Measurements from ENCODE around the gene NBDY. TPM values are rescaled to one million over a fixed set of nuclear protein-coding genes. Genes with fewer than 3 reads are reported as not detected.

Gene NBDY
- total RNA-seq, 4 donors from 2014 or later: 0.51 to 40.4 (median 13.3) TPM

DNA sequence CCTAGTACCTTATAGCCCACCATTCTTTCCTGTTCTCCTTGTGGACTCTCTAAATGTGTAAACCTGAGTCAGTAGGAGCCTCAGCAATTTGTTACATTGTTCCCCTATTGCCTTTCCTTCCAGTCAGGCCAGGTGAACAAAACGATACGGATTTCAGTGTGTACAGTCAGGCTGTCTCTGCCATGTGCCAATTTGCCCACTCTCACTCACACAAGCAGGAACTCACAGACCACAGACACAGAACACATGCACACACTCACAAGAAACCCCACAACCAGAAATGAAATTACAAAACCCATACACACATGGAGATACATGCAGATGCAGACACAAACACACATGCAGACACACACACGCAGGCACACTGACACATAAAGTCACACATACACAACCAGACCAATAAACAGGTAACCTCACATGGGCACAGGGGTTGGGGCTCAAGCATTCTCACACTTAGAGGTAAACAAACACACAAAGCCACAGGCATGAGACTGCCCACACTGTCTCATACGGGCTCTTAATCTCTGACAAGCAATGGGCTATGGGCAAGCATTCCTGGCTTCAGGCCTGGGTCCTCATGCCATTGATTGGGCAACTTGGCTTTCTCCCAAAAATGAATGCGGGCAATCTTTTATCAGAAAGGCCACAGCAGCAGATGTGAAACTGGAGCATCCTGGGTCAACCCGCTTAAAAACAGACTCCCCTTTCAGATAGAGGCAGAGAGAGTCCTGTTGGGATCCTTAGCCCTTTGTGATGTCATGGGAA is 68.7 kb downstream of the NBDY start:
- H3K4me1 ChIP-seq: peaks cover 0 to 4% of the 10 kb centered on the region in 2 donors
- H3K9me3 ChIP-seq: no peaks in the 10 kb centered on the region
- intact Hi-C loops (cut with DNase I; ENCODE audit: low total_unique reads): no loop called here
- H3K27me3 ChIP-seq: no peaks in the 10 kb centered on the region
- no peak overlapping the region for H3K27ac ChIP-seq
- no peak overlapping the region for H3K4me3 ChIP-seq
- H3K36me3 ChIP-seq: no peaks in the 10 kb centered on the region
- DNase-seq: no peak
- TF ChIP-seq, protein P1, sequence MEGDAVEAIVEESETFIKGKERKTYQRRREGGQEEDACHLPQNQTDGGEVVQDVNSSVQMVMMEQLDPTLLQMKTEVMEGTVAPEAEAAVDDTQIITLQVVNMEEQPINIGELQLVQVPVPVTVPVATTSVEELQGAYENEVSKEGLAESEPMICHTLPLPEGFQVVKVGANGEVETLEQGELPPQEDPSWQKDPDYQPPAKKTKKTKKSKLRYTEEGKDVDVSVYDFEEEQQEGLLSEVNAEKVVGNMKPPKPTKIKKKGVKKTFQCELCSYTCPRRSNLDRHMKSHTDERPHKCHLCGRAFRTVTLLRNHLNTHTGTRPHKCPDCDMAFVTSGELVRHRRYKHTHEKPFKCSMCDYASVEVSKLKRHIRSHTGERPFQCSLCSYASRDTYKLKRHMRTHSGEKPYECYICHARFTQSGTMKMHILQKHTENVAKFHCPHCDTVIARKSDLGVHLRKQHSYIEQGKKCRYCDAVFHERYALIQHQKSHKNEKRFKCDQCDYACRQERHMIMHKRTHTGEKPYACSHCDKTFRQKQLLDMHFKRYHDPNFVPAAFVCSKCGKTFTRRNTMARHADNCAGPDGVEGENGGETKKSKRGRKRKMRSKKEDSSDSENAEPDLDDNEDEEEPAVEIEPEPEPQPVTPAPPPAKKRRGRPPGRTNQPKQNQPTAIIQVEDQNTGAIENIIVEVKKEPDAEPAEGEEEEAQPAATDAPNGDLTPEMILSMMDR (IDR thresholded peaks at IDR 0.05): no peak
- no peak for TF ChIP-seq POLR2A (IDR thresholded peaks at IDR 0.05)

DNA sequence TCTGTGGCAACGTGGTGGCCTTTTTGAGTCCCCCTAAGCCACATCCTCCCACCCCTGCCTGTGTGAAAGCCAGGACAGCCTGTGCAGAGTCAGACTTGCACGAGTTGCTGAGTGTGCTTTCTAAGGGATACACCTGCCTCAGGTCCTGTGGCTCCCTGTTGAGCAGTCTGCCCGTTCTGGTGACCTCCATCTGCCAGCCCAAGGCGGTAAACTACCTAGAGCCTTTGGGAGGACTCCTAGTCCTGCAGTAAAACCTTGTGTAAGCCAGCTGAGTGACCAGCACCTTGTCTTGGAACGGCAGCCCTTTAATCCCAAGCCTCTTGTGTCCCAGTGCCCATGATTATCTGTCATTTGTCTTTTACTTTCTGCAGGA is 69.3 kb downstream of the NBDY start:
- H3K9me3 ChIP-seq: no peaks in the 10 kb centered on the region
- no peaks in the 10 kb centered on the region for H3K36me3 ChIP-seq
- H3K4me3 ChIP-seq: no peak overlapping the region
- intact Hi-C loops (cut with DNase I; ENCODE audit: low total_unique reads): no loop called here
- no peak for DNase-seq
- H3K27ac ChIP-seq: no peak overlapping the region
- no peak for TF ChIP-seq POLR2A (IDR thresholded peaks at IDR 0.05)
- TF ChIP-seq, protein P1 (IDR thresholded peaks at IDR 0.05): no peak
- peaks cover 0 to 4% of the 10 kb centered on the region in 2 donors for H3K4me1 ChIP-seq
- H3K27me3 ChIP-seq: no peaks in the 10 kb centered on the region

GRCh38 chrX:56798866-56799758 is 70.1 kb downstream of the NBDY start:
- TF ChIP-seq, protein P1 (IDR thresholded peaks at IDR 0.05): peak in 3 of 4 experiments; percentile 19 to 21 (median 20)
- no peak for TF ChIP-seq POLR2A (IDR thresholded peaks at IDR 0.05)
- intact Hi-C loops (cut with DNase I; ENCODE audit: low total_unique reads): no loop called here
- Histone ChIP-seq H3K4me1 (peaks cover 0 to 4% of the 10 kb centered on the region in 2 donors), H3K36me3 (no peaks in the 10 kb centered on the region), H3K27ac (no peak overlapping the region), H3K4me3 (no peak overlapping the region), H3K9me3 (no peaks in the 10 kb centered on the region), H3K27me3 (no peaks in the 10 kb centered on the region)
- peak; percentile 41 to 51 for DNase-seq

GRCh38 chrX:56800307-56800706 is 71.3 kb downstream of the NBDY start:
- Histone ChIP-seq H3K9me3 (no peaks in the 10 kb centered on the region), H3K4me3 (no peak overlapping the region), H3K36me3 (no peaks in the 10 kb centered on the region), H3K27me3 (no peaks in the 10 kb centered on the region), H3K4me1 (peaks cover 0 to 4% of the 10 kb centered on the region in 2 donors), H3K27ac (no peak overlapping the region)
- no peak for DNase-seq
- intact Hi-C loops (cut with DNase I; ENCODE audit: low total_unique reads): no loop called here
- TF ChIP-seq, protein P1 (IDR thresholded peaks at IDR 0.05): no peak
- TF ChIP-seq POLR2A (IDR thresholded peaks at IDR 0.05): no peak

DNA sequence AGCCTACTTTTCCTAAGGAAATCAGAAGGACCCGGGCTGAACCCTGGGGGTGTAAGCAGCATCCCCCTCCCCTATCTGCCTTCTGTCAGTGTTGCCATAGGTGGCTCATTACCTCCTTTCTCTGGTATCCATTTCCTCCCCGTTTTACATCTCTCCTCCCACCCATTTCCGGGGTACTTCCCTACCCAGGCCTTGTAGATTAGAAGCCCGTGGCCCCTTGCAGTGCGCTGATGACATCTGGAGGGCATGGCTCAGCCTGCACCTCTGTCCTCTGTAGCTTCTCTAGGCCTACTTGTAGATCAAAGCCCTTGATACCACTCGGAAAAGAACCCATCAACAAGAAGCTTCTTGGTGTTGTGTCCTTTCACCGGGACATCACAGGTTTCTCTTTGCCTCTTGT is 71.8 kb downstream of the NBDY start:
- H3K36me3 ChIP-seq: no peaks in the 10 kb centered on the region
- DNase-seq: no peak
- H3K4me3 ChIP-seq: no peak overlapping the region
- H3K4me1 ChIP-seq: peaks cover 0 to 4% of the 10 kb centered on the region in 2 donors
- H3K9me3 ChIP-seq: no peaks in the 10 kb centered on the region
- H3K27ac ChIP-seq: no peak overlapping the region
- intact Hi-C loops (cut with DNase I; ENCODE audit: low total_unique reads): no loop called here
- TF ChIP-seq, protein P1 (IDR thresholded peaks at IDR 0.05): no peak
- no peak for TF ChIP-seq POLR2A (IDR thresholded peaks at IDR 0.05)
- H3K27me3 ChIP-seq: no peaks in the 10 kb centered on the region

Measured in uterus (tissue), 4 donors.